Measurements from ENCODE around the gene DTX1.

Gene DTX1

GRCh38 chr12:113056631-113057488 is at the start of gene DTX1:
TSS of gene DTX1 (plus strand) at chr12:113056730. CDS start at chr12:113058193, 1,463 bp downstream.
- DNase-seq (ENCODE audit: low read depth in 2 of 2, low spot score in 1 of 2), result no peak

DNA sequence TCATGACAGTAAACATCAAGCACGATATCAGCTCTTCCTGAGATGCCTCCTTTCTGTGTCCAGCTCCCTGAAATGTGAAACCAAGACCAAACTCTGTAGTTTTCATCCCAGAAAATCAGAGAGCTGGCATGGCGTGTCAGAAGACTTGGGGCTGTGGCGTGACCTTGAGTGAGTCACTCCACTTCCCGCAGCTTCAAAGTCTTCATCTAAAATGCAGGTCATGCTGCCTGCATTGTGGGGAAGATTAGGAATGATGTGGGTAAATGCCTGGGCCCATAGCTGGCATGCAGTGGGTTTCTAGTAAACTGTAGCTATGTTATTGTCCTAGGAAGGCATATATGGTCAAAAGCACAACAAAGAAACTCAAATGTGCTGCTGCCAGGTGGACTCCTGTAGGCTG is 49.4 kb upstream of the DTX1 start:
- DNase-seq (ENCODE audit: low read depth in 2 of 2, low spot score in 1 of 2), result no peak

DNA sequence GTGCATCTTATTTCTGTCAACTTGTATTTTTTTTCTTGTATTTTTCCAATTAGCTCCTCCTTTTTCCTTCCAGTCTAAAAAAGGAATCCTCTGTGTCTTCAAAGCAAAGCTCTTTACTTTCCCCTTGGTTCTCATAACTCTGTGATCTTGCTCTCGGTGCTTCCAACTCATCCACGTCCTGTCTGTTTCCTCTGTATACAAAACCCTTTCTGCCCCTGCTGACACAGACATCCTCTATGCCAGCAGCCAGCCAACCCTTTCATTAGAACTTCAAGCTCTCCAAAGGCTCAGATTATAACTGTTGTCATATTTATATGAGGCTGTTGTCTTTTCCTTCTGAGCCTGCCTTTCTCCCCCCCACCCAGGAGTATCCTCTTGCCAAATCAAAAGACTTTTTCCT is 45.8 kb upstream of the DTX1 start:
- no peak for DNase-seq (ENCODE audit: low read depth in 2 of 2, low spot score in 1 of 2)

GRCh38 chr12:113014565-113014964 is 42.0 kb upstream of the DTX1 start:
- no peak for DNase-seq (ENCODE audit: low read depth in 2 of 2, low spot score in 1 of 2)

DNA sequence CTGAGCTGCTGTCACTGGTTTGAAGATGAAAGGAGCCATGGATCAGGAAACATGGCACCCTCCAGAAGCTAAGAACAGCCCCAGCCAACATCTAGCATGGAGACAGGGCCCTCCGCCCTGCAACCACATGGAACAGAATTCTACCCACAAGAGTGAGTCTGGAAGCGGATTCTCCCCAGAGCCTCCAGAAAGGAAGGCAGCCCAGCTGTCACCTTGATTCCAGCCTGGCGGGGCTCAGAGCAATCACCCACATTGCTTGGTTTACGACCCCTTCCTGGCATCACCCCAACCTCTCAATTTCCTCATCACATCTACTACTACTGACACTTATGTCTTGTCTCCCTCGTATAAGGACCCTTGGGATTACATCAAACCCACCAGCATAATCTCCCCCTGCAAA is 39.7 kb upstream of the DTX1 start:
- no peak for DNase-seq (ENCODE audit: low read depth in 2 of 2, low spot score in 1 of 2)

- no peak for DNase-seq (ENCODE audit: low read depth in 2 of 2, low spot score in 1 of 2)
Observed at GRCh38 chr12:113019025-113019424, 37.5 kb upstream of the DTX1 start.

DNA sequence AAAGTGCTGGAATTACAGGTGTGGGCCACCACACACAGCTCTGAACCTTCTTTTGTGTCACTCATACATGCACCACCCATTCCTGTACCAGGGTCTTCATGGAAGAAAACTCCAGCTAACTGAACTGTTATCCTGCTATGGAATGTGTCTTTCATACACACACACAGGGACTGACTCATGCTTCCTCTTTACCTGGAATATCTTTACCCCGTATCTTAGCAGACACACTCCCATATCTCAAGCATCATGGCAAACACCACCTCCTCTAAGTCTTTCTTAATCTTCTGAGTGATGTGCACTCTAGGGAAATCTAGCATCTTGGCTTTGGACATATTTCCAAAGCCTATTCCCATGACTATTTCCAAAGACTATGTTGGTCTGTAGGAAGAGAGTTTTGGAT is 35.0 kb upstream of the DTX1 start:
- no peak for DNase-seq (ENCODE audit: low read depth in 2 of 2, low spot score in 1 of 2)

DNA sequence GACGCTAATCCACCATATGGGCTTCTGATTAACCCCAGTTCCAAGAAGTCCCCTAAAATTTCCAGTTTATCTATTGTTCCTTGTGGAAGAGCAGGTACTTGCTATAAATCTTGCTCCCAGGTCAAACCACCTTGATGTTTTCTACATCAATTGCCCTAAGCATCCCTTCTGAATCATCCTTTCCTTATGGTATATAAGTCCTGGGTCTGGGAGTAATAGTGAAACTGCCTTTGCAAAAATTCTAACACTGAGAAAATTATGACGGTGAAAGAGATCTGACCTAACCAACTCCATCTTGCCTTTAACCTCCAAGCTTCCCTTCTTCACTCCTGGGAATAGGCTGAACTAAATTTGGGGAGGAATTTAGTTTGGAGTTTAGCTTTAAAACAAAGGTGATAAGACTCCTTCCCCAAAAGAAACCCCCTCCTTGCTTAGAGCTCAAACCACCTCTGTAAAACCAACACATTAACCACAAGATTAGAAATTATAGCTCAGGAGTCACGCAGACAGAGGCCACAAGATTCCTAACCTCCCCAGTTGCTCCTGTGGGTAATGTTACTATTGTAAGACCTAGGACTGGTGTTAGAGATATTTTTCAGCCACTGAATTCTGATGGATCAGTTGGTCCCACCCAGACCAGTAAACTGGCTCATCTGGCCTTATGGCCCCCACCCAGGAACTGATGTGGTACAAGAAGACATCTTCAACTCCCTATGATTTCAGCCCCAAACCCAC is 33.8 kb upstream of the DTX1 start:
- no peak for DNase-seq (ENCODE audit: low read depth in 2 of 2, low spot score in 1 of 2)

DNA sequence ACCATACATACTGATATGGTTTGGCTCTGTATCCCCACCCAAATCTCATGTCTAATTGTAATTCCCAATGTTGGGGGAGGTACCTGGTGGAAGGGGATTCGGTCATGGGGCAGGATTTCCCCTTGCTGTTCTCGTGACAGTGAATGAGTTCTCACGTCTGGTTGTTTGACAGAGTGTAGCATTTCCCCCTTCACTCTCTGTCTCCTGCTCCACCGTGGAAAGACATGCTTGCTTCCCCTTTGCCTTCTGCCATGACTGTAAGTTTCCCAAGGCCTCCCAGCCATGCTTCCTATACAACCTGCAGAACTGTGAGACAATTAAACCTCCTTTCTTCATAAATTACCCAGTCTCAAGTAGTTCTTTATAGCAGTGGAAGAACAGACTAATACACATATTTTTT is 28.8 kb upstream of the DTX1 start:
- DNase-seq (ENCODE audit: low read depth in 2 of 2, low spot score in 1 of 2), result no peak

DNA sequence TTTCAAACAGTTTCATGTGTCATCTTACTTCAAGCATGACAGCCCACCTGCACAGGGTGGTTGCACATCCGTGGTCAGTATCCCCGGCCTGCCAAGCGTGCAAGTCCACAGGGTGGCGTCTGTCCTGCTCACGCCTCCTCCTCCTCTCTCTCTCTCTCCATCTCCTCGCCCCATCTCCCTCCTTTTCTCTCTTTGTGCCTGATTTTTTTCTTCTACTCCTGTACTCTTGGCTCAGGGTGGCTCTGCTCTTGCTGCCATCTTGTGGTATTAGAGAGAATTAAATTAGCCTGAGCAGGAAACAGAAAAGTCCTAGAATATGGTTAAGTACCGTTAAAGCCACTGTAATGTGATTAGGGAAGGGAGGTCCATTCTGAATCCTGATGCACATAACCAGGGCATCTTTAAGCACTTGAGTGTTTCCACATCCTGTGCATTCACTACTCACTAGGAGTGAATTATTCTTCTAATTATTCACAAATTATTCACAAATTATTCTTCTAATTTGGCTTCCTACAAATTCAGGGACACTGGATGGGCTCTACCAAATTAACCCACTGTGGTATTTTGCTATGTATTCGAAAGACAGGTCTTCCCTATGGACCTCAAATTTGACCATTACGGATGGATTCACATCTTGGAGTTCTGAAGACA is 25.5 kb upstream of the DTX1 start:
- no peak for DNase-seq (ENCODE audit: low read depth in 2 of 2, low spot score in 1 of 2)

GRCh38 chr12:113039911-113040445 is 16.6 kb upstream of the DTX1 start:
- no peak for DNase-seq (ENCODE audit: low read depth in 2 of 2, low spot score in 1 of 2)

DNA sequence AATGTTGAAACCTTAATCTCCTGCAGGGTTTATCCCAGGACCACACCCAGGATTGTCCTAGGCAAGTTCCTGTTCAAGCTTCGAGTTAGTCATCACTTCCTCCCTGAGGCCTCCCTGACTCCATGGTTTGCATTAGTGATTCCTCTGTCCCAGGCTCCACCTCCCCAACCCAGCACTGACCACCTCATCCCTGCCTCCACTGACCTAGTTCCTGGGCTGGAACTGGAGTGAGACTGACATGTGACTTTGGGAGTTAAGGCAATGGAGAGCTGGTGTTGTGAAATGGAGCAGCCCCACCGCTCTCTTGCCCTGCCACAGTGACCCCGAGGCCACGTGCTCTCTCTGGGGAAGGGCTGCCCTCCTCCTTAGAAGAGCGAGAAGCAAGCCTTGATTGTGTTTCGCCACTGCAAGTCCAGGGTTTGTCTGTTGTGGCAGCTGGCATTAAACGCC is 15.8 kb upstream of the DTX1 start:
- no peak for DNase-seq (ENCODE audit: low read depth in 2 of 2, low spot score in 1 of 2)

- no peak for DNase-seq (ENCODE audit: low read depth in 2 of 2, low spot score in 1 of 2)
Observed at GRCh38 chr12:113041560-113041959, 15.0 kb upstream of the DTX1 start.

DNA sequence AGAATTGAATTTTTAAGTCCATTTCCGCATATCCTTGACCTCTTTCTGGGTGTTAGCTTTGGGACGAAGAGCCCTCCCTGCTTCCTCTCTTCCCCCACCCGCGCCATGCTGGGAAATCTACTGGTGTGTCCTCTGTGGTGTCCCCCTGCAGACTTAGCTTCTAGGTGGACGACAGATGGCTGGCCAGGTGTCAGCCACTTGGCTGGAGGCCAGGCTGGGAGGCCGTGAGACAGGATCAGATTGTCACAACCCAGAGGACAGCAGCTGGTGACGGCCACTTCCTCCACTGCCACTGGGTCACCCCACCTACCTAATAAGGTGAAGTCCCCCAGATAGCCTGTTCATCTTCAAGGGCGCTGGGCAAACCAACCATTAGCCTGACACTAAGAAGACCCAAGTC is 13.3 kb upstream of the DTX1 start:
- DNase-seq (ENCODE audit: low read depth in 2 of 2, low spot score in 1 of 2), result no peak

GRCh38 chr12:113044516-113044915 is 12.0 kb upstream of the DTX1 start:
- DNase-seq (ENCODE audit: low read depth in 2 of 2, low spot score in 1 of 2), result no peak

GRCh38 chr12:113048716-113049127 is 7.8 kb upstream of the DTX1 start:
- peak; percentile 19 to 39 for DNase-seq (ENCODE audit: low read depth in 2 of 2, low spot score in 1 of 2)

DNA sequence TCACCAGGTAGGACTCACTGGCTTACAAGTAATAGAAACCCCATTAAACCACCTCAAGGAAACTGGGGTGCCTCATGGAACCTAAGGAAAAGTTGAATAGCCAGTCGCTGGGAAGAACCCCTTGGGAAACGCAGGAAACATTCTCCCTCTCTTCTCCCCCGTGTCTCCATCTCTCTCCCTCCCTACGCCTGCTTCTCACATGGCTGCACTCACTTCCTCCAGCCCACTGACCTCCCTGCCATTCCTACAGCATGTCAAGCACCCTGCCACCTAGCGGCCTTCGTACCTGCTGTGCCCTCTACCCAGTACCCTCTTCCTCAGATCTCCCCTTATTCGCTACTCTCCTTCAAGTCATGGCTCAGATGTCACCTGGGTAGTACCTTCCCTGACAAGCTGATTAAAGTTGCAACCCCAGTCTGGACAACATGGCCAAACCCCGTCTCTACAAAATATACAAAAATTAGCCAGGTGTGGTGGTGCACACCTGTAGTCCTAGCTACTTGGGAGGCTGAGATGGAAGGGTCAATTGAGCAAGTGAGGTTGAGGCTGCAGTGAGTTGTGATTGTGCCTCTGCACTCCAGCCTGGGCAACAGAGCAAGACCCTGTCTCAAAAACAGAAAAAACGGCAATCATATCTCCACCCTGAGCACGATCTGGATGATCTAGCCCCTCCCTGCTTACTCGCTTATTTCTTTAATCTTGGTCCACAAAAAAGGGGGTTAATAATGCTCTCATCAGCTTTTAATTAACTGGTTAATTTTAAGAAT is 6.4 kb upstream of the DTX1 start:
- DNase-seq (ENCODE audit: low read depth in 2 of 2, low spot score in 1 of 2), result no peak

GRCh38 chr12:113050795-113051194 is 5.7 kb upstream of the DTX1 start:
- no peak for DNase-seq (ENCODE audit: low read depth in 2 of 2, low spot score in 1 of 2)

- no peak for DNase-seq (ENCODE audit: low read depth in 2 of 2, low spot score in 1 of 2)
Observed at GRCh38 chr12:113051759-113052158, 4.8 kb upstream of the DTX1 start.

- DNase-seq (ENCODE audit: low read depth in 2 of 2, low spot score in 1 of 2), result no peak
Observed at GRCh38 chr12:113052326-113052725, 4.2 kb upstream of the DTX1 start.

DNA sequence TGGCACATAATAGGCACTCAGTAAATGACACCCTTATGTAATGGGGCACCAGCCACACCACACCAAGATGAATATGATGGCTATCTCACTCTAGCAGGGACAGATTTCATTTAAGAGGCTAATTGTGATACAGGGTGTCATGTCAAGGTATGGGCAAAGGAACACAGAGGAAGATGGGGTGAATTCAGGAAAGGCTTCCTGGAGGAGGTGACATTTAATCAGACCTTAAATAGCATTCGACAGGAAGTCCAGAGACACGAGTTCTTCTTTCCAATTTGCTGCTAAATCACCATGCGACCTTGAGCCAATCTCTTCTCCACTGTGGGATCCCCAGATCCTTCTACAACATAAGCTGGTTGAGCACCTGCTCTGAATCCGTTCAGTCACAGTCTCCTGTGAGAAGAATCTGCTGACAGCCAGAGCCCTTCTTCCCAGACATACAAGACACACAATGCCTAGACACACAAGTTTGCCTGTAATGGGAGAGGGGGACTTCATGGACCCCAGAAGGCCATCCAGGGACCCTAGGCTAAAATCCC is 1.5 kb upstream of the DTX1 start:
- no peak for DNase-seq (ENCODE audit: low read depth in 2 of 2, low spot score in 1 of 2)
